Smooth muscle cell of trachea (primary cell): ENCODE data around the gene KLRB1. TPM values are rescaled to one million over a fixed set of nuclear protein-coding genes. Genes with fewer than 3 reads are reported as not detected.

Source experiments
- total RNA-seq: library from RNA; depleted of rRNA; stranded (reverse); fragments of >200 nt; gene quantifications from 2 replicates; pipeline ENCODE4 v1.2.1, GENCODE V29; 2014

Gene KLRB1
- not detected in 2 replicates for total RNA-seq

DNA sequence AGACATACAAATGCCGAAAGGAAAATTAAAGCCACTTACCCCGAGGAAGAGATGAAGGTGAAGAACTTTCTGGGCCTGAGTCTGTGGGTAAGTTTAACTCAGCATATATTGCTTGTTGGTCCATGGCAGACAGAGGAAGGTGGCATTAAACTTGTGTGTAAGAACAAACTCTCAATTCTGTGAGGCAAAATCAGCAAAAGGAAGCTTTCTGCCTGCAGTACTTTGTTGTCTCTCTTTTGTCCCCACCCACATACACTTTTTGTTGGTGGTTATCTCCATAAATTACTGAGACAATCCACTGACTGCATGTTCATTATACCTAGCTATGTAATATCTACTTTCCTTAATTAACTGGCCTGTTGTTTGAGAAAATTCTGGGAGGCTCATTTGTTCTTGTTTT is at the start of gene KLRB1:
TSS of gene KLRB1 (minus strand) at position 201 of the 400 bp plus-strand sequence. CDS start at position 124, 77 bp downstream.

Other genes with a start within 250 kb of the KLRB1 start
- gene CLEC2D, start 61.8 kb upstream of the KLRB1 start, total RNA-seq: 2.3 and 4.1 TPM in 2 replicates
- gene CLECL1, start 125.2 kb upstream of the KLRB1 start, total RNA-seq: not detected in 2 replicates
- not detected in 2 replicates for gene CD69, start 153.0 kb upstream of the KLRB1 start, total RNA-seq
- gene KLRF1, start 219.6 kb upstream of the KLRB1 start, total RNA-seq: 0.15 TPM in 1 of 2 replicates, not detected in the other